H1 (cell line): Measurements from ENCODE around the gene TEX14. TPM values are rescaled to one million over a fixed set of nuclear protein-coding genes. Genes with fewer than 3 reads are reported as not detected.

Experiments used
- BRCA1 ChIP-seq: IDR thresholded peaks from 2 replicates; pipeline ENCODE4 v1.6.1; 2012; ENCODE audit warnings: low read depth, low read length, improper control_type of control experiment
- CEBPB ChIP-seq: IDR thresholded peaks from 2 replicates; pipeline ENCODE4 v1.6.1; 2012; ENCODE audit warnings: low read depth, low read length
- CREB1 ChIP-seq: IDR thresholded peaks from 2 replicates; pipeline ENCODE4 v1.6.1; 2012; ENCODE audit warnings: inconsistent platforms
- EZH2 ChIP-seq: fragments of 200-600 bp; sonication (generic); IDR thresholded peaks from 2 replicates; pipeline ENCODE4 v1.7.1; 2012; ENCODE audit warnings: low read depth, mild to moderate bottlenecking, moderate library complexity, low read length, inconsistent platforms; ENCODE audit not compliant: severe bottlenecking
- NANOG ChIP-seq: IDR thresholded peaks from 2 replicates; pipeline ENCODE4 v1.6.1; 2011; ENCODE audit warnings: low read length, low read depth, mild to moderate bottlenecking, inconsistent platforms; ENCODE audit not compliant: insufficient read depth, poor library complexity, severe bottlenecking
- RAD21 ChIP-seq, 2 experiments: IDR thresholded peaks in 1 of 2; conservative IDR thresholded peaks in 1 of 2; 2 replicates each; pipeline ENCODE4 v1.6.1; 2011; ENCODE audit warnings: low read depth in 2 of 2, low read length in 2 of 2, improper control_type of control experiment in 1 of 2, inconsistent platforms in 1 of 2, mild to moderate bottlenecking in 1 of 2, moderate library complexity in 1 of 2
- TAF7 ChIP-seq: optimal IDR thresholded peaks from 2 replicates; pipeline ENCODE3; 2011; ENCODE audit warnings: low read depth, mild to moderate bottlenecking, inconsistent platforms, low read length, moderate library complexity, borderline replicate concordance
- TCF12 ChIP-seq: IDR thresholded peaks from 2 replicates; pipeline ENCODE4 v1.6.1; 2011; ENCODE audit warnings: low read depth, mild to moderate bottlenecking, low read length
- polyA plus RNA-seq, 7 experiments: library from polyadenylated mRNA; depleted of rRNA in 3 of 7; stranded (reverse) in 5 of 7; unstranded in 2 of 7; fragments of >200 nt in 5 of 7; fragments of 200-250 nt in 2 of 7; gene quantifications; 1 replicate in 5 of 7; 2 replicates in 1 of 7; 4 replicates in 1 of 7; pipeline versions ENCODE4 v1.2.1 to v1.2.3, GENCODE V29; 2011 to 2013; ENCODE audit warnings: missing spikeins in 2 of 7, mixed read lengths in 2 of 7
- total RNA-seq: library from RNA; stranded (reverse); fragmentation: NEBNext Ultra II Directional; extraction: Animal tissue kit (Norgen Biotek cat#: 25700); gene quantifications from 2 replicates; pipeline ENCODE4 v1.2.1, GENCODE V29; 2021
- TF ChIP-seq, protein P1 (sequence below): fragments of 300-600 bp; sonication (generic); IDR thresholded peaks from 2 replicates; pipeline ENCODE4 v1.7.1; 2012; ENCODE audit warnings: low read length, moderate library complexity, mild to moderate bottlenecking, inconsistent platforms; ENCODE audit not compliant: insufficient replicate concordance
- TF ChIP-seq, protein P2 (sequence below): IDR thresholded peaks from 2 replicates; pipeline ENCODE4 v1.6.1; 2011; ENCODE audit warnings: low read depth, mild to moderate bottlenecking, low read length; ENCODE audit not compliant: insufficient read depth

TEX14 gene
- total and polyA plus RNA-seq, 2 of the 8 experiments (the other 6 are each of a cell fraction or from before 2014, with no cell fraction given), result 0.83 to 2.5 TPM

GRCh38 chr17:58517378-58517927 is 174.4 kb downstream of the TEX14 start (continued):
- TF ChIP-seq, protein P1, sequence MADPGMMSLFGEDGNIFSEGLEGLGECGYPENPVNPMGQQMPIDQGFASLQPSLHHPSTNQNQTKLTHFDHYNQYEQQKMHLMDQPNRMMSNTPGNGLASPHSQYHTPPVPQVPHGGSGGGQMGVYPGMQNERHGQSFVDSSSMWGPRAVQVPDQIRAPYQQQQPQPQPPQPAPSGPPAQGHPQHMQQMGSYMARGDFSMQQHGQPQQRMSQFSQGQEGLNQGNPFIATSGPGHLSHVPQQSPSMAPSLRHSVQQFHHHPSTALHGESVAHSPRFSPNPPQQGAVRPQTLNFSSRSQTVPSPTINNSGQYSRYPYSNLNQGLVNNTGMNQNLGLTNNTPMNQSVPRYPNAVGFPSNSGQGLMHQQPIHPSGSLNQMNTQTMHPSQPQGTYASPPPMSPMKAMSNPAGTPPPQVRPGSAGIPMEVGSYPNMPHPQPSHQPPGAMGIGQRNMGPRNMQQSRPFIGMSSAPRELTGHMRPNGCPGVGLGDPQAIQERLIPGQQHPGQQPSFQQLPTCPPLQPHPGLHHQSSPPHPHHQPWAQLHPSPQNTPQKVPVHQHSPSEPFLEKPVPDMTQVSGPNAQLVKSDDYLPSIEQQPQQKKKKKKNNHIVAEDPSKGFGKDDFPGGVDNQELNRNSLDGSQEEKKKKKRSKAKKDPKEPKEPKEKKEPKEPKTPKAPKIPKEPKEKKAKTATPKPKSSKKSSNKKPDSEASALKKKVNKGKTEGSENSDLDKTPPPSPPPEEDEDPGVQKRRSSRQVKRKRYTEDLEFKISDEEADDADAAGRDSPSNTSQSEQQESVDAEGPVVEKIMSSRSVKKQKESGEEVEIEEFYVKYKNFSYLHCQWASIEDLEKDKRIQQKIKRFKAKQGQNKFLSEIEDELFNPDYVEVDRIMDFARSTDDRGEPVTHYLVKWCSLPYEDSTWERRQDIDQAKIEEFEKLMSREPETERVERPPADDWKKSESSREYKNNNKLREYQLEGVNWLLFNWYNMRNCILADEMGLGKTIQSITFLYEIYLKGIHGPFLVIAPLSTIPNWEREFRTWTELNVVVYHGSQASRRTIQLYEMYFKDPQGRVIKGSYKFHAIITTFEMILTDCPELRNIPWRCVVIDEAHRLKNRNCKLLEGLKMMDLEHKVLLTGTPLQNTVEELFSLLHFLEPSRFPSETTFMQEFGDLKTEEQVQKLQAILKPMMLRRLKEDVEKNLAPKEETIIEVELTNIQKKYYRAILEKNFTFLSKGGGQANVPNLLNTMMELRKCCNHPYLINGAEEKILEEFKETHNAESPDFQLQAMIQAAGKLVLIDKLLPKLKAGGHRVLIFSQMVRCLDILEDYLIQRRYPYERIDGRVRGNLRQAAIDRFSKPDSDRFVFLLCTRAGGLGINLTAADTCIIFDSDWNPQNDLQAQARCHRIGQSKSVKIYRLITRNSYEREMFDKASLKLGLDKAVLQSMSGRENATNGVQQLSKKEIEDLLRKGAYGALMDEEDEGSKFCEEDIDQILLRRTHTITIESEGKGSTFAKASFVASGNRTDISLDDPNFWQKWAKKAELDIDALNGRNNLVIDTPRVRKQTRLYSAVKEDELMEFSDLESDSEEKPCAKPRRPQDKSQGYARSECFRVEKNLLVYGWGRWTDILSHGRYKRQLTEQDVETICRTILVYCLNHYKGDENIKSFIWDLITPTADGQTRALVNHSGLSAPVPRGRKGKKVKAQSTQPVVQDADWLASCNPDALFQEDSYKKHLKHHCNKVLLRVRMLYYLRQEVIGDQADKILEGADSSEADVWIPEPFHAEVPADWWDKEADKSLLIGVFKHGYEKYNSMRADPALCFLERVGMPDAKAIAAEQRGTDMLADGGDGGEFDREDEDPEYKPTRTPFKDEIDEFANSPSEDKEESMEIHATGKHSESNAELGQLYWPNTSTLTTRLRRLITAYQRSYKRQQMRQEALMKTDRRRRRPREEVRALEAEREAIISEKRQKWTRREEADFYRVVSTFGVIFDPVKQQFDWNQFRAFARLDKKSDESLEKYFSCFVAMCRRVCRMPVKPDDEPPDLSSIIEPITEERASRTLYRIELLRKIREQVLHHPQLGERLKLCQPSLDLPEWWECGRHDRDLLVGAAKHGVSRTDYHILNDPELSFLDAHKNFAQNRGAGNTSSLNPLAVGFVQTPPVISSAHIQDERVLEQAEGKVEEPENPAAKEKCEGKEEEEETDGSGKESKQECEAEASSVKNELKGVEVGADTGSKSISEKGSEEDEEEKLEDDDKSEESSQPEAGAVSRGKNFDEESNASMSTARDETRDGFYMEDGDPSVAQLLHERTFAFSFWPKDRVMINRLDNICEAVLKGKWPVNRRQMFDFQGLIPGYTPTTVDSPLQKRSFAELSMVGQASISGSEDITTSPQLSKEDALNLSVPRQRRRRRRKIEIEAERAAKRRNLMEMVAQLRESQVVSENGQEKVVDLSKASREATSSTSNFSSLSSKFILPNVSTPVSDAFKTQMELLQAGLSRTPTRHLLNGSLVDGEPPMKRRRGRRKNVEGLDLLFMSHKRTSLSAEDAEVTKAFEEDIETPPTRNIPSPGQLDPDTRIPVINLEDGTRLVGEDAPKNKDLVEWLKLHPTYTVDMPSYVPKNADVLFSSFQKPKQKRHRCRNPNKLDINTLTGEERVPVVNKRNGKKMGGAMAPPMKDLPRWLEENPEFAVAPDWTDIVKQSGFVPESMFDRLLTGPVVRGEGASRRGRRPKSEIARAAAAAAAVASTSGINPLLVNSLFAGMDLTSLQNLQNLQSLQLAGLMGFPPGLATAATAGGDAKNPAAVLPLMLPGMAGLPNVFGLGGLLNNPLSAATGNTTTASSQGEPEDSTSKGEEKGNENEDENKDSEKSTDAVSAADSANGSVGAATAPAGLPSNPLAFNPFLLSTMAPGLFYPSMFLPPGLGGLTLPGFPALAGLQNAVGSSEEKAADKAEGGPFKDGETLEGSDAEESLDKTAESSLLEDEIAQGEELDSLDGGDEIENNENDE, result no peak
- TF ChIP-seq NANOG (no peak), RAD21 (IDR thresholded peaks at IDR 0.05 in 1 of 2, conservative IDR thresholded peaks at IDR 0.05 in 1 of 2; ENCODE audit: low read depth in 2 of 2, low read length in 2 of 2) (no peak), CEBPB (no peak), TAF7 (peak; percentile 68), TCF12 (0 out of 2 replicates have a peak, but pooled peaks have one; percentile 3), EZH2 (no peak), CREB1 (no peak), BRCA1 (no peak)
- TF ChIP-seq, protein P2, sequence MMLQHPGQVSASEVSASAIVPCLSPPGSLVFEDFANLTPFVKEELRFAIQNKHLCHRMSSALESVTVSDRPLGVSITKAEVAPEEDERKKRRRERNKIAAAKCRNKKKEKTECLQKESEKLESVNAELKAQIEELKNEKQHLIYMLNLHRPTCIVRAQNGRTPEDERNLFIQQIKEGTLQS, result peak; percentile 26; the same call in 1 of the 2 replicates
